Hippocampal formation (tissue), 2 donors: ENCODE data around the gene PTPRCAP.
A peak's percentile ranks its signal among the peaks of the same experiment; 100 is the strongest.
"Not testable (repeated sequence)": the region's sequence is repeated elsewhere in the genome, so short reads cannot be mapped to it uniquely, and the experiment has no call there.

Experiments used
- DNase-seq, 2 donors: peaks; one replicate each; lab custom pipeline; 2025; lab: John Stamatoyannopoulos, UW

The PTPRCAP gene

DNA sequence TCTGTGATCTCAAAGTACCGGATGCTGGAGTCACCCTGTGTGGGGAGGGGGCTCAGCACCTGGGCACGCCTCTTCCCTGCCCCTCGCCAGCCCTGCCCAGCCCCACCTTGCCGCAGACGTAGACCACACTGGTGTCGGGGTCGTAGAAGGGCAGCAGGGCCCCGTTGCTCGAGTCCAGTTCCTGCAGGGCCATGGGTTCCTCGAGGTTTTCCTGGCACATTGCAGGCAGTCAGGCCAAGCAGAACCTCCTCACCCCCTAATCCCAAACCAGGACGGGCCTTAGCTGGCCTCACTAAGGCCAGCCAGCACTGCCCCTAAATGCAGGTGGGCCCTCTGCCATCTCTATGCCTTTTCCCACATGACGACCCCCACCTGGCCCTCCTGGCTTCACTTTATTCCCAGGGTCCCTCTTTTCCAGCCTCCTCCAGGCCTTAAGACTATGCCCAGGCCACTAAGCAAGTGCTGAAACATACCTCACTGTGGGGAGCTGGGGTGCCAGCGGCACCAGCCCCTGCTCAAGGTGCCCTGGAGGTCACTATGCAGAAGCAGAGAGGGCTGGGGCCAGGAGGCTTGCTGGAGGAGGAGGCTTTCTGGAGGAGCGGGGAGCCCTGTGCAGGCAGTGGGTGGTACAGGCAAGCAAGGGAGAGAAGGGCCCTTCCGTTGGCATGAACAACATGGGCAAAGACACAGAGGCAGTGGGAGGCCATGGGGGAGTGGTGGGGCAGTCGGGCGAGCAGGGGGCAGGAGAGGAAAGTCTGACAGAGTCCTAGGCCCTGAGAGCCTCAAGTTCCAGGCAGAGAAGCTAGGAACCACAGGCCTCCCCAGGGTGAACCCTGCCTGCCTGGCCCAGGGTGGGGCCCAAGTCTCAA lies 3.0 kb upstream of the PTPRCAP start:
- DNase-seq, result no peak

DNA sequence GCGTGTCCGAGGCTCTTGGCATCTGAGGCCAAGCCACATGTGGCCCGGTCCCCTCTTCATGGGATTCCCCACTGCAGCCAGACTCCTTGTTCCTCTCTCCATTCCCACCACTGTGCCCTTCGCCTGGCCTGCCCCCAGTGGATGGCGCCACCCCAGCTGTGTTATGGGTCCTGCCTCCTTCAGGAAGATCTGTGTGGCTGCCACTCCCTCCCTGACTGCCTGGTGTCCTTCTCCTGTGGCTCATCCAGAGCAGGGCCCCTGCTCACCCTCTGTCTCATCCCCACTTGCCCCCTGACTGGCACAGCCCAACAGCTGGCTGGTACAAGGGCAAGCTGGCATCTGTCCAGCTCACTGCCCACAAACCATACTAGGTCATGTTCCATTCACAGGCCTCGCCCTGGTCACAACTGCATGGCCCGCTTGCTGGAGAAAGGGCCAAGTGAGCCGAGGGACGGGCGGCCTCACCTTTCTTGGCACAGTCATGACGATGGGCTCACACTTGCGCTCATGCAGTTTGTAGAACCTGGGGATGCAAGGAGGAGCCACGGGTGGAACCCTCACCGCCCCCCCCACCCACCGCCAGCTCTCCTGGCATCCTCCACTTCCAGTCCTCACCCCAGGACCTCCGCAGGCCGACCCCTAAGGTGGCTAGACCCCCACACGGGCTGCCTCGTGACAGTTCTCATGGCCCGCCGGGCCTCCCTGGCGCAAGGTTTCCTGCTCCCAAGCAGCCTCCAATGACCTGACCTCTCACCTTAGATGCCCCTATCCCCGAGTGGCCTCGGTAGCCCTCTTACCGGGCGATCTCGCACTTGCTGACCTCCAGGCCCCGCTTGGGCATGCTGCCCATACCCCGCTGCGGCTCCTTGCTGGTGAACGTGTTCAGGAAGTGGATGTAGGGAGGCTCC lies 2.1 kb upstream of the PTPRCAP start:
- no peak for DNase-seq

GRCh38 chr11:67438158-67438902 lies 848 bp upstream of the PTPRCAP start:
- no peak for DNase-seq

GRCh38 chr11:67437809-67438157 lies 301 bp upstream of the PTPRCAP start:
- DNase-seq, result no peak

DNA sequence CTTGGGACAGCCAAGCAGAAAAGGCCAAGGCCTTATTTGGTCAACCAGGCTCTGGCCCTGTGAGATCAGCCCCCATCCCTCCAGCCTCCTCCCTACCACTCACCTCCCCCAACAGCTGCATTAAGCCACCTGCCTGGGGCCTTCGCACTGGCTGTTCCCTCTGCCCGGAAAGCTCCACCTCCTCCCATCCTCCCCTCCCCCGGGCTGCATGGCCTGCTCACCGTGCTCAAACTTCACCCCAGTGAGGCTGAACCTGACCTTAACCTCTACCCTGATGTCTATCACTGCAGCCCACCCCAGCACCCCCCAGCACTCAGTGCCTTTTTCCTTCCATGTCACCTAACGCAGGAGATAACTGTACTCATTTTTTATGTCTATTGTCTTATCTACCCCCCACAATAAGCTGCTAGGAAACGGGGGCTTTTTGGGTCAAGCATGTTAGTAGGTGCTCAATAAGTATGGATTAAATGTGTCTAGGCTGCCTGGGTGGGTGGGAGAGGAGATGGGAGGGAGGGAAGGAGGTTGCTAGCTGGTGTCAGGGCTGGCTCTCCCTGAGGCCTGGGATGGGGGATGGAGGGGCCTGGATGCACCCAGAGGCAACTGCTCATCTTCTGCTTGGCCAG lies 912 bp downstream of the PTPRCAP start:
- DNase-seq, result no peak

GRCh38 chr11:67435727-67436458 lies 1.6 kb downstream of the PTPRCAP start:
- no peak for DNase-seq

DNA sequence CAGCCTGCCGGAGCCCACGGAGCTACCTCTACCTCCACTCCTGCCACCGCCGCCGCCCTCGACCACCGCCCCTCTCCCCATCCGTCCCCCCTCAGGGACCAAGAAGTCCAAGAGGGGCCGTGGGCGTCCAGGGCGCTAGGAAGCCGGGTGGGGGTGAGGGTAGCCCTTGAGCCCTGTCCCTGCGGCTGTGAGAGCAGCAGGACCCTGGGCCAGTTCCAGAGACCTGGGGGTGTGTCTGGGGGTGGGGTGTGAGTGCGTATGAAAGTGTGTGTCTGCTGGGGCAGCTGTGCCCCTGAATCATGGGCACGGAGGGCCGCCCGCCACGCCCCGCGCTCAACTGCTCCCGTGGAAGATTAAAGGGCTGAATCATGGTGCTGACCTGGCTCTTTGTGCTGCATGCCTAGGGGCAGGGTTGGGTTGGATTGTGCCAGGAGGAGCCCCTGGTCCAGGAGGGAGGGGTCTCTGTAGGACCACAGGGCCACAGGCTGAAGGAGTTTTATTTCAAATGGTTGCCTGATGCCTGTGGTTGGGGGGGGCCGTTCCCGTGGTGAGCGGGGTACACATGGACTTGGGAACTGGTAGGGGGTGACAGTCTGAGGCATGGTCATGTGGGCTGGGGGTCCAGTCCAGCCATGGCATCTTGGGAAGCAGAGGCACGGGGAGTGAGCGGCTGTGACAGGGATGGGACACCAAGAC lies 2.3 kb downstream of the PTPRCAP start:
- DNase-seq, result no peak

DNA sequence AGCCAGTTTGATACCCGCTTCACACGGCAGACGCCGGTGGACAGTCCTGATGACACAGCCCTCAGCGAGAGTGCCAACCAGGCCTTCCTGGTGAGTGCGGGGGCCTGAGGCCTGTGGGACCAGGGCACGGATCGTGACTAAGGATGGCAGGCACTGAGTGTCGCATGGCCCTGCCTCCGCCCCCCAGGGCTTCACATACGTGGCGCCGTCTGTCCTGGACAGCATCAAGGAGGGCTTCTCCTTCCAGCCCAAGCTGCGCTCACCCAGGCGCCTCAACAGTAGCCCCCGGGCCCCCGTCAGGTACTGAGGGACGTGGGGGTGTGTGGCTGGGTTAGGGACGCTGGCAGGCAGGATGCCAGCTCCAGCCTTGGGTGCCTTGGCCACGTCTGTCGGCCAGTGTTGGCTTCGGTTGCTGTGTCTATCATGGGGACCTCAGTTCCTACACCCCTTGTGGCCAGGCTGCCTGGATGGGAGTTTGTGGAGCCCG lies 3.0 kb downstream of the PTPRCAP start:
- DNase-seq, result no peak

- no peak for DNase-seq
These were observed 3.7 kb downstream of the PTPRCAP start for GRCh38 chr11:67433536-67434394.

- DNase-seq, result no peak
These were observed 4.7 kb downstream of the PTPRCAP start for GRCh38 chr11:67432655-67433349.

- DNase-seq, result no peak
These were observed 5.9 kb downstream of the PTPRCAP start for GRCh38 chr11:67431346-67432249.

DNA sequence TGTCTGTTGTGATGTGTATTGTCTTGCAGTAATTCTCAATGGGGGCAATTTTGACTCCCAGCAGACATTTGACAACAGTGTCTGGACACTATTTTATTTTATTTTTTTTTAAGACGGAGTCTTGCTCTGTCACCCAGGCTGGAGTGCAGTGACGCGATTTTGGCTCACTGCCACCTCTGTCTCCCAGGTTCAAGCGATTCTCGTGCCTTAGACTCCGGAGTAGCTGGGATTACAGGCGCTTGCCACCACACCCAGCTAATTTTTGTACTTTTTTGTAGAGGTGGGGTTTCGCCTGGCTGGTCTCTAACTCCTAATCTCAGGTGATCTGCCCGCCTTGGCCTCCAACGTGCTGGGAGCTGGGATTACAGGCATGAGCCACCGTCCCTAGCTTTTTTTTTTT lies 7.8 kb downstream of the PTPRCAP start:
- DNase-seq, result no peak

DNA sequence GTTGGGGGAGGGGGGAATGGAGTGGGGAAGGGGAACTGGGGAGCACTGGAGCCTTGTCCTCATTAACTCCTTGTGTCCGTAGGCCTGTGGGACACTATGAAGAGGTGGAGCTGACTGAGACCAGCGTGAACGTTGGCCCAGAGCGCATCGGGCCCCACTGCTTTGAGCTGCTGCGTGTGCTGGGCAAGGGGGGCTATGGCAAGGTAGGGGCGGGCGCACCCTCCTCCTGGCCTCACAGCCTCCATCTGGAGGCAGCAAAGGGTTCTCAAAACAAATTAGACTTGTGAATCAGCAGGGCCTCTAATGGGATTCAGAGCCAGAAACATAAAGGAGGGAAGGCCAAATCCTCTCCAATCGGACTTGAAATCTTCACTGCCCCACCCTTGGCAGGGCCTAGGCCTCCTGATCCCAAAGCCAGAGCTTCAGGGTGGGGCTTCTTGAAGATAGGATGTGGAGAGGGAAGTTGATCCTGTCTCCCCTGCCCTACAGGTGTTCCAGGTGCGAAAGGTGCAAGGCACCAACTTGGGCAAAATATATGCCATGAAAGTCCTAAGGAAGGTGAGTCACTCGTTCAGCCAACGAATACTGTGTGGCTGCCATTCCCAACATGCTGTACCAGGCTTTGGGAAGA lies 8.3 kb downstream of the PTPRCAP start:
- no peak for DNase-seq

DNA sequence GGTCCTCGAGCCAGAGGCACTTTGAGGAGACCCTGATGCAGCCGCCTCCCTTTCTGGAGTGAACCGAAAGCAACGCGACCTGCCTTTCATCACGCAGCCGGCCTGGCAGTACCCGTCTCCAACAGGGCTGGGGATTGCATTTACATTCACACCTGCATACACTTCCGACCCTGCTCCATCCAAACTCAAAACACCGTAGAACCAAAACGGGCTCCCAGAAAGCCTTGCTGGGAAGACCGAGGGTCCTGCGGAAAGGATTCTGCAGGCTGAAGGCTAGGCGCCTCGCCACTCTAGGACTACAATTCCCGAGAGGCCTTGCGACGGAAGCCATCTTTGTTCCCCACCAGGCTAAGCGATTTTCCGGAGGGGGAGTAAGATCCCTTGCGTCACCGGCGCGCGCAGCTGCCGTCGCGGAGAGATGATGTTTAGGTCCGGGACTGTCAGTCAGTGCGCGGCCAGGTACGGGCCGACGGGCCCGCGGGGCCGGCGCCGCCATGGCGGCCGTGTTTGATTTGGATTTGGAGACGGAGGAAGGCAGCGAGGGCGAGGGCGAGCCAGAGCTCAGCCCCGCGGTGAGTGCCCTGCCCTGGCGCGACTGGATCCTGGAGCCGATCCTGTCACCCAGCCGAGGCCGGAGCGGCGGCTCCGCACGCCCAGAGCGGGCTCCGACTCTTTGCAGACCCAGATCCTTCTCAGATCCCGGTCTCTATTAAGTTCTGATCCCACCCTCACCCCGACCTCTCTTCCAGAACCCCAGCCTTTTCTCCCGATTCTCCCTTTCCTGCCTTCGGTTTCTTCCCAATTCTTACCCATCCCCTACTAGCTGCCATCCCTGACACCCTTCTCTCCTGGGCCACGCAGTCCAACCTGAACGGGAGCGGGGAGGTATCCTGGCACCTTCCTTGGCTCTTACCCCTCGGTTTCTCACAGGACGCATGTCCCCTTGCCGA lies 9.2 kb downstream of the PTPRCAP start, which contains the start of gene RPS6KB2:
RPS6KB2 (plus strand) TSS at position 443 of the 950 bp plus-strand sequence; CDS start at position 495, 52 bp downstream.
- DNase-seq, result peak; percentile 96 to 97

- DNase-seq, result not testable (repeated sequence)
These were observed 10.1 kb downstream of the PTPRCAP start for GRCh38 chr11:67427364-67427859.
